Adrenal gland (tissue), 12 donors: ENCODE measurements around the gene CIB4. TPM values are rescaled to one million over a fixed set of nuclear protein-coding genes. Genes with fewer than 3 reads are reported as not detected.

Experiments
- DNase-seq, 7 donors: peaks; one replicate each; pipeline ENCODE4 v3.0.0-alpha.2; 2019 to 2020
- H3K27ac ChIP-seq, 5 donors: fragments of 200-600 bp; sonication (generic) in 4 of 5; 1 replicate in 3 of 5; 2 replicates in 2 of 5; pipeline versions ENCODE4 v1.5.1 to v1.8.0; 2016 to 2020; ENCODE audit warnings: mild to moderate bottlenecking in 1 of 5
- H3K27me3 ChIP-seq: fragments of 200-600 bp; 2 replicates; pipeline ENCODE4 v1.8.0; 2021
- H3K36me3 ChIP-seq, 2 donors: fragments of 200-600 bp; replicated peaks in 1 of 2; 1 replicate in 1 of 2; 2 replicates in 1 of 2; pipeline versions ENCODE4 v1.5.1 to v1.8.0; 2018 to 2022
- H3K4me1 ChIP-seq, 2 donors: fragments of 200-600 bp; replicated peaks in 1 of 2; 1 replicate in 1 of 2; 2 replicates in 1 of 2; pipeline versions ENCODE4 v1.5.1 to v1.8.0; 2018 to 2021
- H3K4me3 ChIP-seq, 4 donors: fragments of 200-600 bp; sonication (generic) in 3 of 4; one replicate each; pipeline ENCODE4 v1.5.1; 2016 to 2018
- H3K9me3 ChIP-seq, 3 donors: fragments of 200-600 bp; sonication (generic) in 1 of 3; replicated peaks in 1 of 3; 1 replicate in 2 of 3; 2 replicates in 1 of 3; pipeline versions ENCODE4 v1.5.1 to v1.8.0; 2016 to 2021
- POLR2A ChIP-seq, 2 donors: fragments of 450-650 bp; IDR thresholded peaks; one replicate each; pipeline ENCODE4 v1.6.1; 2017; ENCODE audit warnings: antibody characterized with exemption in 2 of 2, mild to moderate bottlenecking in 2 of 2, moderate library complexity in 1 of 2
- WGBS, 4 donors: extraction: QIAGEN DNeasy Blood & Tissue Kit in 2 of 4; methylation state at CpG; one replicate each; pipeline versions ENCODE4 v1.1.5 to v1.1.7; 2013 to 2017; 5-methylcytosine and 5-hydroxymethylcytosine counted together
- intact Hi-C, 2 donors: fragments of 100-400 bp; cut with DNase I; formaldehyde crosslinking; loops; one replicate each; pipeline versions ENCODE4 v1.14.1 to v1.15.0; 2022 to 2023
- polyA plus RNA-seq, 3 donors: library from polyadenylated mRNA; stranded (reverse); fragments of 200-250 nt in 2 of 3; fragments of 350-450 nt in 1 of 3; fragmentation: Illumina TruSeq in 1 of 3; extraction: RNeasy Lipid Tissue Mini Kit (QIAGEN cat#74804) in 1 of 3; gene quantifications; one replicate each; pipeline ENCODE4 v1.2.3, GENCODE V29; 2013 to 2014
- total RNA-seq, 9 donors: library from RNA; depleted of rRNA in 4 of 9; stranded (reverse); fragments of >200 nt in 4 of 9; fragments of 120-200 nt in 1 of 9; fragmentation: NEBNext Ultra II Directional in 1 of 9; extraction: Animal tissue kit (Norgen Biotek cat#: 25700) in 1 of 9; gene quantifications; one replicate each; pipeline versions ENCODE4 v1.1.0 to v1.2.4, GENCODE V29; 2013 to 2023
- TF ChIP-seq, protein P1 (sequence below), 6 experiments: fragments of 450-650 bp in 4 of 6; fragments of 200-600 bp in 2 of 6; sonication (generic) in 1 of 6; IDR thresholded peaks; 1 replicate in 5 of 6; 2 replicates in 1 of 6; pipeline versions ENCODE4 v1.5.1 to v1.8.0; 2016 to 2021; ENCODE audit warnings: antibody characterized with exemption in 6 of 6, mild to moderate bottlenecking in 2 of 6, moderate library complexity in 1 of 6
- donor health status: healthy with polysubstance abuse.
- donor health status: Bipolar disorder and iron deficiency.
- donor health status: DM: yes; HTN: yes; CAD: no.
- donor health status: DM: no; HTN: no; CAD: no.
- donor health status: DM: no; HTN: no; CAD: no.
- donor health status: DM: yes; HTN: yes; CAD: no.

Gene CIB4
- total and polyA plus RNA-seq, 12 donors: 2.2 to 10.1 (median 3.5) TPM; not detected in 2

DNA sequence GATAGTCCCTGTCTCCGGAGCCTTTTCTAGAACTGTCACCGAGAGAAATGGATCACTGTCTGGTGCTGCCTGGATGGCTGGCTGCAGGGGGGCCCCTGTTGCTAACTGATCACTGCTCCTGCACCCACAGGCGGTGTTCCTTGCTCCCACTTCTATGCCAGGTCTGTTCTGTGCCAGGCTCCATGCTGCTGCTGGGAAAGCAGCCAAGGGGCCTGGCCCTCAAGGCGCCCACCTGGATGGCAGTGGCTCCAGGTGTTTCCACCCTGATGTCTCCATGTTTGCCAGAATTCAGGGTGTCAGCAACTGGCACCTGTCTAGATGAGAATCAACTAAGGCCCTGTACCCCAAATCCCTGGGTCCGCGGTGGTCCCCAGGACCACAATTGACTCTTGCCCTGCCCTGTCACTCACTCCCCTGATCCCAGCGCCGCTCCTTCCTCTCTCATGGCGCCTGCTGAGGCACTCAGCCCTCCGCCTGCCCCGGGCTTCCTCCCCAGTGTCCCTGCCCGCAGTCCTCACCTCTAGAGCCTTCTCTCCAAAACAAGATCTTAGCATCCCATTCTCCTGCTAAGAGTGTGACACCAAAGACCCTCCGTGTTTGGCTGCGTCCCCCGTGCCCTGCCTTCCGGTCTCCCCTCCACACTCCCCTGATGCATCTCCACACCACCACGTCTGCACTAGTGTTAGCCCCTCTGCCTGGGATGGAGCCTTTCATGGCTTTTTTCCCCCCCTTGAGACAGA is 90.7 kb downstream of the CIB4 start:
- Histone ChIP-seq H3K36me3 (no peaks in the 10 kb centered on the region), H3K4me3 (no peak overlapping the region), H3K4me1 (no peaks in the 10 kb centered on the region), H3K9me3 (no peaks in the 10 kb centered on the region), H3K27ac (no peak overlapping the region), H3K27me3 (no peaks in the 10 kb centered on the region)
- TF ChIP-seq, protein P1, sequence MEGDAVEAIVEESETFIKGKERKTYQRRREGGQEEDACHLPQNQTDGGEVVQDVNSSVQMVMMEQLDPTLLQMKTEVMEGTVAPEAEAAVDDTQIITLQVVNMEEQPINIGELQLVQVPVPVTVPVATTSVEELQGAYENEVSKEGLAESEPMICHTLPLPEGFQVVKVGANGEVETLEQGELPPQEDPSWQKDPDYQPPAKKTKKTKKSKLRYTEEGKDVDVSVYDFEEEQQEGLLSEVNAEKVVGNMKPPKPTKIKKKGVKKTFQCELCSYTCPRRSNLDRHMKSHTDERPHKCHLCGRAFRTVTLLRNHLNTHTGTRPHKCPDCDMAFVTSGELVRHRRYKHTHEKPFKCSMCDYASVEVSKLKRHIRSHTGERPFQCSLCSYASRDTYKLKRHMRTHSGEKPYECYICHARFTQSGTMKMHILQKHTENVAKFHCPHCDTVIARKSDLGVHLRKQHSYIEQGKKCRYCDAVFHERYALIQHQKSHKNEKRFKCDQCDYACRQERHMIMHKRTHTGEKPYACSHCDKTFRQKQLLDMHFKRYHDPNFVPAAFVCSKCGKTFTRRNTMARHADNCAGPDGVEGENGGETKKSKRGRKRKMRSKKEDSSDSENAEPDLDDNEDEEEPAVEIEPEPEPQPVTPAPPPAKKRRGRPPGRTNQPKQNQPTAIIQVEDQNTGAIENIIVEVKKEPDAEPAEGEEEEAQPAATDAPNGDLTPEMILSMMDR (IDR thresholded peaks at IDR 0.05): no peak
- TF ChIP-seq POLR2A (IDR thresholded peaks at IDR 0.05): no peak
- intact Hi-C loops: no loop called here
- no peak for DNase-seq
- WGBS, 4 donors: 81 to 87% (median 87%) methylated on average over 15 to 17 of the region's 17 CpGs

DNA sequence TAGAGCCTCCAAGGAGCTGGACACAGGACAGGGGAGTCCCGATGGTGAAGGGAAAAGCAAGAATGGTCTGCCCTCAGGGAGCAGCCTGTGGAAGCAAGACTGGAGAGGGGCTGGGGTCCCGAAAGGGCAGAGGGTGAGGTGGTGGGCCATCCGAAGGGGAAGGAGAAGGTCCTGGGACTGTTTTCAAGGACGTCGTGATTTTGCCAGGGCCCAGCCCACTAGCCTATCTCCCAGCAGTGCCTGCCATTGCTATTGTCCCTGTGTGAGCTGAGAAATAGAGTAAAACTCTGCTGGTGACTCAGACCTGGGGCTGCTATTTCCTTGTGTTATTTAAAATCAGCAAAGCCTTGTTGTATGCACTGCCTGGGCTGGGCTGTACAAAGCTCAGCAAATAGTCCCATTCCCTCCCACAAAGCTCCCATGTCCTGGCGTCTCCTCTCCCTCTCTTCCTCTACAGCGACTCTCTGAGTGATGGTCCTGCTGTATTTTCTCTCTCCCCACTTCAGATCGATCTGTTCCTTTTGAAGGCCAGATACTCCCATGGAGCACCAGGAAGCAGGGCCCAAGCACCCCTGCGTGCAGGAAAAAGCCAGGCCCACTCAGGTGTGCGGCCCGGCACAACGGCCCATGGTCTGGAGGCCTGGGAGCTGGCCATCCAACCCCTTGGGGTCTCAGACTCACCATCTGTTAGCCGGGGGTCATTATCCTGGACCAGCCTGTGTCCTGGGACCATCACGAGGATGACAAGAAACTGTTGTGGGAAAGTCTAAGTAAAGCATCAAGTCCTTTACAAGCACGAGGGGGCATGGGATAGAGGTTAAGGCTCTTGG is 98.3 kb downstream of the CIB4 start:
- TF ChIP-seq, protein P1 (IDR thresholded peaks at IDR 0.05): no peak
- no peak for TF ChIP-seq POLR2A (IDR thresholded peaks at IDR 0.05)
- Histone ChIP-seq H3K27me3 (no peaks in the 10 kb centered on the region), H3K27ac (no peak overlapping the region), H3K4me3 (no peak overlapping the region), H3K36me3 (no peaks in the 10 kb centered on the region), H3K4me1 (no peaks in the 10 kb centered on the region), H3K9me3 (no peaks in the 10 kb centered on the region)
- intact Hi-C loops: no loop called here
- WGBS, 4 donors: 72 to 78% (median 77%) methylated on average over 15 of the region's 15 CpGs
- no peak for DNase-seq

DNA sequence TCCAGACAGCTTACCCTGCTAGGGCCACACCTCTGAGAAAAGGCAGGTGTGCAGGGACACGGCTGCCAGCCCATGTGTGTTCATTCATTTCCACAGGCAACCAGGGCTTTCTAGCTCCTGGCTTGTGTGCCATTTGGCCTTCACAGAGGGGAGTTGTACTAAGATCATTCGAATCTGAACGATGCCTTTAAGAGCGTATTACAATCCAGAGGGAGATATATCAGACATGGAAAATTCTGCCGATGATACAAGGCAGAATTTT is 99.0 kb downstream of the CIB4 start:
- no peak for TF ChIP-seq POLR2A (IDR thresholded peaks at IDR 0.05)
- TF ChIP-seq, protein P1 (IDR thresholded peaks at IDR 0.05): no peak
- Histone ChIP-seq H3K4me3 (no peak overlapping the region), H3K27ac (no peak overlapping the region), H3K9me3 (no peaks in the 10 kb centered on the region), H3K27me3 (no peaks in the 10 kb centered on the region), H3K36me3 (no peaks in the 10 kb centered on the region), H3K4me1 (no peaks in the 10 kb centered on the region)
- WGBS, 4 donors: 70 to 92% (median 83%) methylated on average over 5 of the region's 5 CpGs
- no peak for DNase-seq
- intact Hi-C loops: no loop called here

DNA sequence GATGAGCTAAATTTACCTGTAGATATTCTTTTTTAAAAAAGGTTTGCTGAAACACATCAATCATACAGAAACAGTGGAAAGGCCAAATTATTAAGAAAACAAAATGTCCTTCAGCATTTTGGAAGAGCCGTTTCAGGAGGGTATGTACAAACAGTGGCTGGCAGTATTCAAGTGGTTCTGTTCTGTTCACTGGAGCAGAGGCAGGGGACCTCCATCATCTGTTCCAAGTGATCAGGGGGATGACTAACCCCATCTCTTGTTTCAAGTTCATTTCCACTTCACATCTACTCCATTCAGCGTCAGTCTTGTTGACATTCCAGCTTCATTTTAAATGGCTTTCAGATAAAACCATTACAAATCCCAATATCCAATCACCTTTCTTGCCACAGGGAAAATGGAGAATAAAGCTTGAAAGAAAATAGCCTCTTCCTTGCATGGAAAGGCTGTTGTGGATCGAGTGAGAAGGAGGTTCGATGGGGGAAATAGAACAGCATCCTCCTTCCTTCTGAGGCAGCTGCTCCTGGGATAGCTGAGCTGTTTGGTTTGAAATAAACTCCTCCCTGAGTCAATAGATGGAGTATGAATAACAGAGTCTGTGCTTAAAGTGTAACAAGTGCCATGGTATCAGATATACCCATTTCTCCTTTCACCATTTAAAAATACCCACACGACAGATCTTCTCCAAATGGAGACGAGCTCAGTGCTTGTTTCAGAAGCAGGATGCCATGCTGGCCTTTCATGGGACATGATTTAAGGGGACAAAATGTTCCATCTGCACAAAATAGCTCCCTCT is 99.6 kb downstream of the CIB4 start:
- TF ChIP-seq, protein P1 (IDR thresholded peaks at IDR 0.05): no peak
- TF ChIP-seq POLR2A (IDR thresholded peaks at IDR 0.05): no peak
- Histone ChIP-seq H3K4me3 (no peak overlapping the region), H3K27me3 (no peaks in the 10 kb centered on the region), H3K27ac (no peak overlapping the region), H3K4me1 (no peaks in the 10 kb centered on the region), H3K36me3 (no peaks in the 10 kb centered on the region), H3K9me3 (no peaks in the 10 kb centered on the region)
- DNase-seq: no peak
- WGBS, 4 donors: 72 to 81% (median 78%) methylated on average over 6 of the region's 6 CpGs
- intact Hi-C loops: no loop called here
